ENCODE measurements around the gene KMT2D.

DNA sequence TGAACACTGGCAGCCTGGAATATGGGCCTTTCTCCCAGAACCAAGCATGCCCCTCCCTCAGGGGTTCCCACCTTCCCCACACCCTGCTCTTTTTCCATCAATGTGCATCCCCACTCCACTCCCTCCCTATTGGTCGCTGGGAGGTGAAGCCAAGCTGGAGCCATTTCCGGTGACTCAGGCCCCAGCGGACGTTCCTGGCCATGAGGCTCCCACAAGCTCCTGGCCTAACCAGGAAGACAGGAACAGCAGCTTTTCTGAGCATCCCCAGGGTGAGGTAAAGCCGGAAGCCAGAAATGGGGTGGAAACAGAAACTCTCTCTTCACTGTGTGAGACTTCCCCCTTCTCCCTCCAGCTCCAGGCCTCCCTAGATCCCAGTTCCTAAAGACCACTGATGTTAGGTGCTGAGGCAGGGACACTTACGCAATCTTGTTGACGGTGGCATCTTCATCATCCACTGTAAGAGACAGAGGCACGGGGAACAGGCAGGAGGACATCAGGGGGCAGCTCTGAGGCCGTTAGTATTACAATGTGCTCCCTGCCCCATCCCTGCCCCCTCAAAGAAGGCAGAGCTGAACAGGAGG, 45.0 kb upstream of the KMT2D start:
- TF ChIP-seq EZH2 (IDR thresholded peaks at IDR 0.05; ENCODE audit: insufficient read depth, poor library complexity, severe bottlenecking) = no peak
- TF ChIP-seq EZH2phosphoT487 (IDR thresholded peaks at IDR 0.05; ENCODE audit: insufficient read depth, low read depth) = no peak

All from GM23248 (cell line).